ENCODE measurements around the gene RBM12. TPM values are rescaled to one million over a fixed set of nuclear protein-coding genes. Genes with fewer than 3 reads are reported as not detected.

Gene RBM12
- total and polyA plus RNA-seq, 2 of the 8 experiments (the other 6 are each of a cell fraction or from before 2014, with no cell fraction given): 187 to 214 TPM

GRCh38 chr20:35615667-35616464, 48.8 kb downstream of the RBM12 start, which contains the start of gene SPAG4 (continued):
- TF ChIP-seq RAD21 (IDR thresholded peaks at IDR 0.05 in 1 of 2, conservative IDR thresholded peaks at IDR 0.05 in 1 of 2; ENCODE audit: low read depth in 2 of 2, low read length in 2 of 2) (no peak), TBP (IDR thresholded peaks at IDR 0.05; ENCODE audit: low read depth, low read length) (peak; percentile 43), SIN3A (conservative IDR thresholded peaks at IDR 0.05 in 1 of 2, IDR thresholded peaks at IDR 0.05 in 1 of 2; ENCODE audit: low read depth in 1 of 2, low read length in 2 of 2) (peak in 1 of 2 experiments; percentile 56; a peak in 1 of 4 replicates), BRCA1 (IDR thresholded peaks at IDR 0.05; ENCODE audit: low read depth, low read length) (peak; percentile 38; the same call in 1 of the 2 replicates), POLR2AphosphoS5 (IDR thresholded peaks at IDR 0.05; ENCODE audit: low read depth, low read length) (no peak), CHD7 (IDR thresholded peaks at IDR 0.05; ENCODE audit: insufficient replicate concordance, low read length) (no peak), TEAD4 (IDR thresholded peaks at IDR 0.05; ENCODE audit: low read depth, low read length) (no peak), E2F6 (IDR thresholded peaks at IDR 0.05) (peak; percentile 97), SRF (IDR thresholded peaks at IDR 0.05; ENCODE audit: low read depth, low read length) (no peak)
